MM.1S (cell line): ENCODE measurements around the gene F12.

Source experiments
- CTCF ChIP-seq: fragments of 300-600 bp; sonication (generic); IDR thresholded peaks from 2 replicates; pipeline ENCODE4 v1.5.1; 2016; ENCODE audit warnings: antibody characterized with exemption, low read length, mixed read lengths
- EZH2 ChIP-seq: fragments of 300-600 bp; sonication (generic); optimal IDR thresholded peaks from 2 replicates; pipeline ENCODE3; 2017; ENCODE audit warnings: low read depth, mild to moderate bottlenecking, antibody characterized with exemption, low read length, mixed read lengths

GRCh38 chr5:177402271-177403043, 6.9 kb downstream of the F12 start:
- TF ChIP-seq CTCF (peak; percentile 13; the same call in 1 of the 2 replicates), EZH2 (no peak)
